NOMO-1 (cell line): ENCODE data around the gene MXI1.
A peak's percentile ranks its signal among the peaks of the same experiment; 100 is the strongest.
"Not testable (repeated sequence)": the region's sequence is repeated elsewhere in the genome, so short reads cannot be mapped to it uniquely, and the experiment has no call there.

ENCODE experiments used
- DNase-seq, 2 experiments: peaks; one replicate each; lab custom pipeline; 2025; ENCODE audit not compliant: unreplicated experiment in 2 of 2; lab: John Stamatoyannopoulos, UW

The MXI1 gene

GRCh38 chr10:110306452-110306768 is 99.0 kb downstream of the MXI1 start:
- no peak for DNase-seq

- no peak for DNase-seq
Observed at GRCh38 chr10:110307805-110308204, 100.4 kb downstream of the MXI1 start.

- DNase-seq = no peak
Observed at GRCh38 chr10:110310741-110311140, 103.3 kb downstream of the MXI1 start.

- peak in 1 of 2 experiments; percentile 33 for DNase-seq
Observed at GRCh38 chr10:110311357-110311949, 104.0 kb downstream of the MXI1 start.

- no peak for DNase-seq
Observed at GRCh38 chr10:110312206-110312605, 104.8 kb downstream of the MXI1 start.

GRCh38 chr10:110313674-110314073 is 106.3 kb downstream of the MXI1 start:
- no peak for DNase-seq

GRCh38 chr10:110317866-110318850 is 110.8 kb downstream of the MXI1 start:
- DNase-seq = no peak

- DNase-seq = no peak
Observed at GRCh38 chr10:110321869-110322620, 114.6 kb downstream of the MXI1 start.

GRCh38 chr10:110323503-110323902 is 116.1 kb downstream of the MXI1 start:
- DNase-seq = no peak

GRCh38 chr10:110324201-110324804 is 116.9 kb downstream of the MXI1 start:
- DNase-seq = no peak

- DNase-seq = no peak
Observed at GRCh38 chr10:110324805-110325280, 117.4 kb downstream of the MXI1 start.

GRCh38 chr10:110326351-110327032 is 119.1 kb downstream of the MXI1 start:
- DNase-seq = no peak

- DNase-seq = no peak
Observed at GRCh38 chr10:110327262-110327914, 120.0 kb downstream of the MXI1 start.

- DNase-seq = no peak
Observed at GRCh38 chr10:110330675-110331074, 123.3 kb downstream of the MXI1 start.

- DNase-seq = not testable (repeated sequence)
Observed at GRCh38 chr10:110331226-110331795, 123.9 kb downstream of the MXI1 start.

GRCh38 chr10:110334061-110334656 is 126.8 kb downstream of the MXI1 start:
- no peak for DNase-seq

- DNase-seq = peak in 1 of 2 experiments; percentile 75
Observed at GRCh38 chr10:110335314-110336064, 128.1 kb downstream of the MXI1 start.

GRCh38 chr10:110336111-110336721 is 128.8 kb downstream of the MXI1 start:
- no peak for DNase-seq
